ENCODE results near the gene DNM3.

- TF ChIP-seq POLR2A (IDR thresholded peaks at IDR 0.05; ENCODE audit: low read length) (no peak), GATA1 (IDR thresholded peaks at IDR 0.05; ENCODE audit: low read depth, low read length) (no peak)
Measured at GRCh38 chr1:172354291-172355274, 513.3 kb downstream of the DNM3 start.
